PC-9 (cell line): ENCODE data around the gene LCE3B. TPM values are rescaled to one million over a fixed set of nuclear protein-coding genes. Genes with fewer than 3 reads are reported as not detected.

ENCODE experiments used
- BruUV-seq: library from RNA; stranded (reverse); fragments of 400-500 nt; replicated peaks from 2 replicates; lab custom pipeline; 2021; lab: Mats Ljungman, UMichigan
- CTCF ChIA-PET: fragments of 300-600 bp; sonication (Branson Sonifier 250); formaldehyde crosslinking; loops from one replicate; lab custom pipeline; 2022; ENCODE audit warnings: antibody characterized with exemption; lab: Charles Lee
- POLR2A ChIA-PET: fragments of 300-600 bp; sonication (Branson Sonifier 250); formaldehyde crosslinking; loops from one replicate; lab custom pipeline; 2022; ENCODE audit warnings: antibody characterized with exemption; ENCODE audit not compliant: unreplicated experiment; lab: Charles Lee
- DNase-seq, 2 experiments: peaks; one replicate each; pipeline versions ENCODE4 v3.0.0 to v3.0.0-alpha.2; 2015 to 2022; ENCODE audit warnings: mixed read lengths in 1 of 2
- H2AFZ ChIP-seq: fragments of 200-600 bp; sonication (generic); 2 replicates; pipeline ENCODE4 v1.8.1; 2017; ENCODE audit warnings: antibody characterized with exemption
- H3F3A ChIP-seq: fragments of 200-600 bp; sonication (generic); 2 replicates; pipeline ENCODE4 v1.8.1; 2017; ENCODE audit warnings: antibody characterized with exemption, mild to moderate bottlenecking, low read depth; ENCODE audit not compliant: insufficient read depth
- H3K27ac ChIP-seq: fragments of 200-600 bp; sonication (generic); 2 replicates; pipeline ENCODE4 v1.6.1; 2016; ENCODE audit warnings: mixed run types
- H3K27me3 ChIP-seq: fragments of 200-600 bp; sonication (generic); 2 replicates; pipeline ENCODE4 v1.6.1; 2016; ENCODE audit warnings: low read depth, mixed run types; ENCODE audit not compliant: insufficient read depth
- H3K36me3 ChIP-seq: fragments of 200-600 bp; sonication (generic); 2 replicates; pipeline ENCODE4 v1.6.1; 2016; ENCODE audit warnings: low read depth, mixed run types
- H3K4me1 ChIP-seq: fragments of 200-600 bp; sonication (generic); replicated peaks from 2 replicates; pipeline ENCODE4 v1.6.1; 2016; ENCODE audit warnings: mixed run types; ENCODE audit not compliant: insufficient read depth
- H3K4me2 ChIP-seq: fragments of 200-600 bp; sonication (generic); 2 replicates; pipeline ENCODE4 v1.6.1; 2017; ENCODE audit warnings: mixed run types
- H3K4me3 ChIP-seq: fragments of 200-600 bp; sonication (generic); 2 replicates; pipeline ENCODE4 v1.6.1; 2016; ENCODE audit warnings: mixed run types
- H3K79me2 ChIP-seq: fragments of 200-600 bp; sonication (generic); 2 replicates; pipeline ENCODE4 v1.6.1; 2017; ENCODE audit warnings: low read depth, mixed run types
- H3K9me2 ChIP-seq: fragments of 200-600 bp; sonication (generic); 2 replicates; pipeline ENCODE4 v1.8.1; 2017; ENCODE audit warnings: mild to moderate bottlenecking; ENCODE audit not compliant: insufficient read depth
- H3K9me3 ChIP-seq: fragments of 200-600 bp; sonication (generic); 2 replicates; pipeline ENCODE4 v1.8.1; 2016; ENCODE audit warnings: low read depth; ENCODE audit not compliant: insufficient read depth
- H4K20me1 ChIP-seq: fragments of 200-600 bp; sonication (generic); 2 replicates; pipeline ENCODE4 v1.8.1; 2017; ENCODE audit not compliant: insufficient read depth
- CTCF ChIP-seq: fragments of 200-600 bp; sonication (generic); conservative IDR thresholded peaks from 2 replicates; pipeline ENCODE4 v1.6.1; 2017; ENCODE audit warnings: mixed run types, antibody characterized with exemption, mild to moderate bottlenecking, moderate library complexity
- EZH2 ChIP-seq: fragments of 200-600 bp; sonication (generic); IDR thresholded peaks from 2 replicates; pipeline ENCODE4 v1.8.0; 2017; ENCODE audit warnings: antibody characterized with exemption, low read depth
- intact Hi-C: fragments of 100-400 bp; cut with micrococcal nuclease; formaldehyde crosslinking; loops from one replicate; pipeline ENCODE4 v1.10.0; 2022; ENCODE audit not compliant: unreplicated experiment
- total RNA-seq: library from RNA; stranded (reverse); gene quantifications from 2 replicates; pipeline ENCODE4 v1.2.3, GENCODE V29; 2021

LCE3B gene
- total RNA-seq, 1 experiment from 2014 or later: not detected

- Histone ChIP-seq H3K27ac (no peak within 1 kb of the TSS), H3K9me3 (no peaks in the 10 kb centered on the region), H3K4me3 (no peak within 1 kb of the TSS), H3K27me3 (peaks cover 21% of the 10 kb centered on the region; the same call in 1 of the 2 replicates), H2AFZ (no peak within 1 kb of the TSS), H3K4me2 (no peak within 1 kb of the TSS), H3K4me1 (no peaks in the 10 kb centered on the region), H3K36me3 (no peaks in the 10 kb centered on the region), H4K20me1 (no peaks in the 10 kb centered on the region), H3F3A (no peaks in the 10 kb centered on the region), H3K79me2 (no peaks in the 10 kb centered on the region), H3K9me2 (0 out of 2 replicates have a peak, but pooled peaks cover 2% of the 10 kb centered on the region)
- intact Hi-C loops: no loop called here
- TF ChIP-seq EZH2 (no peak), CTCF (no peak)
- DNase-seq: no peak
- ChIA-PET CTCF (no interaction called here), POLR2A (no interaction called here)
- BruUV-seq: no TSS peak
Measured at GRCh38 chr1:152599934-152600333, 13.7 kb upstream of the LCE3B start, which contains the start of gene LCE3C. Gene LCE3C (plus strand): TSS chr1:152600234. CDS start chr1:152600732, 498 bp downstream.

- POLR2A ChIA-PET: no interaction called here
Measured at GRCh38 chr1:152621993-152622392, 8.4 kb downstream of the LCE3B start.

GRCh38 chr1:152622803-152623202 is 9.2 kb downstream of the LCE3B start, which contains the start of gene LCE3A:
Gene LCE3A (minus strand): TSS chr1:152623103. CDS start chr1:152623103, 0 bp downstream.
- ChIA-PET POLR2A (no interaction called here), CTCF (no interaction called here)
- intact Hi-C loops: no loop called here
- Histone ChIP-seq H3K4me3 (no peak within 1 kb of the TSS), H3F3A (no peaks in the 10 kb centered on the region), H3K79me2 (no peaks in the 10 kb centered on the region), H2AFZ (no peak within 1 kb of the TSS), H3K9me2 (no peaks in the 10 kb centered on the region), H3K27ac (no peak within 1 kb of the TSS), H3K9me3 (peaks cover 3% of the 10 kb centered on the region; the same call in 1 of the 2 replicates), H3K27me3 (peaks cover 19% of the 10 kb centered on the region), H3K36me3 (no peaks in the 10 kb centered on the region), H3K4me1 (no peaks in the 10 kb centered on the region), H4K20me1 (no peaks in the 10 kb centered on the region), H3K4me2 (no peak within 1 kb of the TSS)
- TF ChIP-seq EZH2 (no peak), CTCF (no peak)
- no peak for DNase-seq
- no TSS peak for BruUV-seq

More at GRCh38 chr1:152621993-152622392, 8.4 kb downstream of the LCE3B start:
- no TSS peak for BruUV-seq
- intact Hi-C loops: no loop called here
- Histone ChIP-seq H3K4me1 (no peaks in the 10 kb centered on the region), H3K9me2 (no peaks in the 10 kb centered on the region), H3K4me3 (no peak overlapping the region), H3F3A (no peaks in the 10 kb centered on the region), H3K4me2 (no peak overlapping the region), H3K36me3 (no peaks in the 10 kb centered on the region), H3K27me3 (peaks cover 19% of the 10 kb centered on the region), H4K20me1 (no peaks in the 10 kb centered on the region), H3K79me2 (no peaks in the 10 kb centered on the region), H2AFZ (no peak overlapping the region), H3K27ac (no peak overlapping the region), H3K9me3 (peaks cover 3% of the 10 kb centered on the region; the same call in 1 of the 2 replicates)
- DNase-seq: no peak
- TF ChIP-seq EZH2: no peak
- no peak for TF ChIP-seq CTCF
- CTCF ChIA-PET: no interaction called here
